Neutrophil (primary cell): Measurements from ENCODE around the gene ZDHHC18.
A peak's percentile ranks its signal among the peaks of the same experiment; 100 is the strongest.

Source experiments
- H3K27ac ChIP-seq: fragments of 200-600 bp; sonication (generic); 2 replicates; pipeline ENCODE4 v1.5.1; 2016; ENCODE audit warnings: mild to moderate bottlenecking, moderate library complexity
- H3K27me3 ChIP-seq: fragments of 200-600 bp; sonication (generic); 2 replicates; pipeline ENCODE4 v1.6.0; 2016; ENCODE audit warnings: mild to moderate bottlenecking
- H3K36me3 ChIP-seq: fragments of 200-600 bp; sonication (generic); 2 replicates; pipeline ENCODE4 v1.5.1; 2017
- H3K4me1 ChIP-seq, 2 experiments: fragments of 200-600 bp in 1 of 2; sonication (generic) in 1 of 2; 1 replicate in 1 of 2; 2 replicates in 1 of 2; pipeline versions ENCODE4 v1.5.1 to v1.6.1; 2013 to 2016; ENCODE audit warnings: low read depth in 1 of 2, low read length in 1 of 2, mild to moderate bottlenecking in 1 of 2, moderate library complexity in 1 of 2; ENCODE audit not compliant: control insufficient read depth in 1 of 2, insufficient read depth in 1 of 2
- H3K4me3 ChIP-seq, 2 experiments: fragments of 200-600 bp in 1 of 2; sonication (generic) in 1 of 2; 1 replicate in 1 of 2; 2 replicates in 1 of 2; pipeline ENCODE4 v1.5.1; 2013 to 2016; ENCODE audit warnings: low read depth in 1 of 2, low read length in 1 of 2, mild to moderate bottlenecking in 1 of 2, moderate library complexity in 1 of 2
- H3K9me3 ChIP-seq: fragments of 200-600 bp; sonication (generic); 2 replicates; pipeline ENCODE4 v1.5.1; 2016
- TF ChIP-seq, protein P1 (sequence below): fragments of 200-600 bp; sonication (generic); IDR thresholded peaks from 2 replicates; pipeline ENCODE4 v1.5.1; 2016; ENCODE audit warnings: antibody characterized with exemption

Gene ZDHHC18

DNA sequence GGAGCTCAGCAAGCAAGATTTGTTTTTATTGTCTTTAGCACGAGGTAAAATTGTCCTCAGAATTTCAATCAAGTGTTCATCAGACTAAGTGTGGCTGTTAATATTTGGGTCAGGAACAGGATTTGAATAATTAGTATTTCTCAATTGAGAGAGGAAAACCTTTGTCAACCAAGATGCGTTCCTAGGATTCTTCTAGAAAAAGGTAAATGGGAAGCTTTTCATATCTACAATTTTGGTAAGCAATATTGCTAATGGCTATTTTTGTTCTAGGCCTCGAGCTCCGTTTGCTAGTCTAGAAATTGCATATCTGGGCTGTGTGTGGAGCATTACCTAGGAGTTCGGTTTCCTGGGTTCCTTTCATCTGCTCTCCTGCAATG is 42.9 kb upstream of the ZDHHC18 start:
- peaks cover 56 to 59% of the 10 kb centered on the region in 2 experiments for H3K4me1 ChIP-seq
- H3K27me3 ChIP-seq, result no peaks in the 10 kb centered on the region
- H3K9me3 ChIP-seq, result no peaks in the 10 kb centered on the region
- H3K36me3 ChIP-seq, result peaks cover 26% of the 10 kb centered on the region
- H3K27ac ChIP-seq, result peak overlapping the region; percentile 99
- H3K4me3 ChIP-seq, result no peak overlapping the region
- TF ChIP-seq, protein P1, sequence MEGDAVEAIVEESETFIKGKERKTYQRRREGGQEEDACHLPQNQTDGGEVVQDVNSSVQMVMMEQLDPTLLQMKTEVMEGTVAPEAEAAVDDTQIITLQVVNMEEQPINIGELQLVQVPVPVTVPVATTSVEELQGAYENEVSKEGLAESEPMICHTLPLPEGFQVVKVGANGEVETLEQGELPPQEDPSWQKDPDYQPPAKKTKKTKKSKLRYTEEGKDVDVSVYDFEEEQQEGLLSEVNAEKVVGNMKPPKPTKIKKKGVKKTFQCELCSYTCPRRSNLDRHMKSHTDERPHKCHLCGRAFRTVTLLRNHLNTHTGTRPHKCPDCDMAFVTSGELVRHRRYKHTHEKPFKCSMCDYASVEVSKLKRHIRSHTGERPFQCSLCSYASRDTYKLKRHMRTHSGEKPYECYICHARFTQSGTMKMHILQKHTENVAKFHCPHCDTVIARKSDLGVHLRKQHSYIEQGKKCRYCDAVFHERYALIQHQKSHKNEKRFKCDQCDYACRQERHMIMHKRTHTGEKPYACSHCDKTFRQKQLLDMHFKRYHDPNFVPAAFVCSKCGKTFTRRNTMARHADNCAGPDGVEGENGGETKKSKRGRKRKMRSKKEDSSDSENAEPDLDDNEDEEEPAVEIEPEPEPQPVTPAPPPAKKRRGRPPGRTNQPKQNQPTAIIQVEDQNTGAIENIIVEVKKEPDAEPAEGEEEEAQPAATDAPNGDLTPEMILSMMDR, result no peak

DNA sequence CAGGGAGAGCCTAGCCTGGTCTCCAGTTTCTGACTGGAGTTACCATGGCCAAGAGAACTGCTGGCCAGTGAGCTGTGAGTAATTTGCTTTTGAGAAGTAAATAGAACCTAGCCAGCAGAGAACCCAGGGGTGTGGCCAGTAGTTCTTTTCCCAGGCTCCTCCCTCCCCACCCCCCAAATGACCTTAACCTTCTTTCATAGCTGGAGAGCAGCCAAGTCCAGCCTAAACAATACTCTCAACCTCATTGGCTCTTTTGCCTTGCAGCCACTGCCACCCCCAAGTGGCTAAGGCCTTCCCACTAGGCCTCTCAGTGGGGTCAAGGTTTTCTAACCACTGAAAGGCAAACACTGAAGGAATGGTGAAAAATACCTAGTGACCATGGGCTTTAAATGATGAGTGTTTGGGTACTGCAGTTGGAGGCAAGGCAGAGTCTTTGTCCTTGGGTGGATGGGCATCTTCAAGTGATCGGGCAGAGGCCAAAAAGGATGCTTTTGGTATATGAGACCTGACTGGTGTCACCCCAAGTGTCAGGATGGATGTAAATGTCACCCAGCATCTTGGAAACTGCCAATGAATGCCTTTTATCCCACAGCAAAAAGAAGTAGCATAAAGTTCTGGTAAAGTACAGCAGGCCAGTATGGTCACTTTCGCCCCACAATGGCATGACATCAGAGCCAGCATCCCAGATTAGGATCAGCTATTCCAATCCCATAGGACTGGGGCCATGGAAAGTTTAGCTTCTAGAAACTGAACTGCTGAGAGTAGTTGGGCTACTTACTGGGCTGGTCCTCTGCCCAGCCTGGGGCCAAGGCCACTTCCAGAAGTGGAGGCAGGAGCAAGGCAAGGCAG is 42.2 kb upstream of the ZDHHC18 start:
- Histone ChIP-seq H3K36me3 (peaks cover 25% of the 10 kb centered on the region), H3K9me3 (no peaks in the 10 kb centered on the region), H3K4me1 (peaks cover 54 to 58% of the 10 kb centered on the region in 2 experiments), H3K27ac (peak overlapping the region; percentile 99), H3K4me3 (no peak overlapping the region), H3K27me3 (no peaks in the 10 kb centered on the region)
- TF ChIP-seq, protein P1, result no peak

DNA sequence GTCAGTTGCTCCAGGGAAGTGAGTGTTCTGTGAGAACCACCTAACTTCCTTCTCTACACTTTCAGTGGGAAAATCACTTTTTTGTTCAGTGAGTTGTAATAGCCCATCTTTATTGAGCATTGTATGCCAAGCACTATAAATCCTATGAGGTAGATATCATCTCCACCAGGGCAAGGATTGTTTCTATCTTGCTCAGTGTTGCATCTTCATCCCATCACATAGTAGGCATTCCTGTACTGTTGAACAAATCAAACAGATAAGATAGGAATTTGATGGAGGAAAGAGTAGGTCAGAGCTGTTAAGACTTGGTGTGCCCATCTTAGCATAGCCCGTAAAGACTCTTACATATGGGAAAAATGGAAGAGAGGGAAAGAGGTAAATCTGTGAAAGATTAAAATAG is 41.6 kb upstream of the ZDHHC18 start:
- Histone ChIP-seq H3K4me3 (no peak overlapping the region), H3K4me1 (peaks cover 49 to 55% of the 10 kb centered on the region in 2 experiments), H3K9me3 (no peaks in the 10 kb centered on the region), H3K27ac (peak overlapping the region; percentile 99), H3K36me3 (peaks cover 19% of the 10 kb centered on the region), H3K27me3 (no peaks in the 10 kb centered on the region)
- TF ChIP-seq, protein P1, result no peak

DNA sequence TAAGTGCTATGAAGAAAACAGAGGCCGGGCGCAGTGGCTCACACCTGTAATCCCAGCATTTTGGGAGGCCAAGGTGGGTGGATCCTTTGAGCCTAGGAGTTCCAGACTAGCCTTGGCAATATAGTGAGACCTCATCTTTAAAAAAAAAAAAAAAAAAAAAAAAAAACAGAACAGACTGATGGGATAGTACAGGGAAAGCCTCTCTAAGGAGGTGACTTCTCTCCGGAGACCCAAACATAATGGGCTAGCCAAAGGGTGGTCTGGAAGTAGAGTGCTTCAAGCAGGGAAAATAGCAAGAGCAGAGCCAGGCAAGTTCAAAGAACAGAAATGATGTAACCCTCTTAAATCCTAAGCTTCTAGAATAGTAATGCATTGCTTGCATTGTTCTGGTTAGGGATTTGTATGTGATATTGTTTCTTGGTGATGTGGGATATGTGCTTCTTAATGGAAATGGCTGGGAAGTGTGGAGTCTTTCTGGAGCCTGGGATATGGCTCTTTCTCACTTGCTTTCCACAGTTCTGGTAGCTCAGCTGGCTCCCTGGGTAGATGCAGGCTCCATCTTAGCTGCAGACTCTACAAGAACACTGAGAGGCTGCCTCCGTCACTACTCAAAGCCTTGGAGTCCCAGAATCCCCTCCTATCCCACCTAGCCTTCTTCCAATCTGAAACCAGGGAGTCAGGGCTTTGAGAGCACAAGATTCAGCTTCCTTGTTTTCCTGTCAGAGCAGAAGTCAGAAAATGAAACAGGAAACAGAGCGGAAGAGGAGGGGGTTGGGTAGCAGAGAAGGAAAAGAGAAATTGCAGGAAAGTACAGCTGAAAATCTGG is 40.7 kb upstream of the ZDHHC18 start:
- H3K4me3 ChIP-seq, result peak overlapping the region; percentile 84 to 95
- TF ChIP-seq, protein P1, result no peak
- H3K27ac ChIP-seq, result peak overlapping the region; percentile 99
- no peaks in the 10 kb centered on the region for H3K27me3 ChIP-seq
- H3K4me1 ChIP-seq, result peaks cover 49 to 59% of the 10 kb centered on the region in 2 experiments
- peaks cover 10% of the 10 kb centered on the region for H3K36me3 ChIP-seq
- H3K9me3 ChIP-seq, result no peaks in the 10 kb centered on the region

DNA sequence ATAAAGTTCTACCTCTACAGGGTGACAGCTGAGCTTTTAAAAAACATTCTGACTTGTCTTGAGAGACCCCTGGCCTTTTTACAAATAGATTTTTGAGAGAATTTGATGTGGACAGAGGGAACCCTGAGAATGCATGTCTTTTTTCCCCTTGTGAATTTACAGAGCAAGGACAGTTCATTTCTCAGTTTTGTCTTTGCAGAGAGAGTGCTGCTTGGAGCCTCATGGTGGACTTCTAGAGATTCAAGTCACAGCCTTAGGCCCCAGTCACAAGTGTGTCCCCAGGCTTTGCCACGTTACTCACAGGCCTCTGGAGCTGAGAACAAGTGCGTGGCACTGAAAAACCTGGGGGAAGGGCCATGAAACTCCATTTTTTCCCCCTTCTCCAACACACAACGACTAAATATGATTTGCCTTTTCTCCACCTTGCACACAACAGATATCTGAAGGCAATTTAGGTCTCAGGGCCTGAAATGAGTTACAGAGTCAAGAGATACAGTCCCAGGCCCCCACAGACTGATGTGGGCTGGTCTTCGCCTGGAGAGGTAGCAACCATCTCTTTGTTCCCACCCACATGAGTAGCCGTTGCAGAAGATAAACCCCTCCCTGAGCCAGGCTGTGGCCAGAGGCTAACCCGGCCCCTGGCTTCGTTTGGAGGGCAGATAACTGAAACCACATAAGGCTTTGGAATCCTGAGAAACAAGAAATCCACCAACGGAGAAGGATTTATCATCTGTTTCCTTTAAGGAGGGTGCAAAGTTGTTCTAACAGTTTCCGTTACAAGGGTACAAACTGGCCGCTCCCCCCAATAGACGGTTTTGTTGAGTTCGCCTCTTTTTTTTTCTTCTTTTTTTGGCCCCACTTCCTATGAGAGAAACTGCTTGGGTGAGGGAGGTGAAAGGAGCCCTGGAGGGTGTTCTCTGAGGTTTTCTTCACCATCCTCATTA is 39.8 kb upstream of the ZDHHC18 start:
- Histone ChIP-seq H3K4me3 (peak overlapping the region; percentile 84 to 95), H3K27me3 (no peaks in the 10 kb centered on the region), H3K36me3 (peaks cover 10% of the 10 kb centered on the region), H3K27ac (peak overlapping the region; percentile 99), H3K4me1 (peaks cover 49 to 65% of the 10 kb centered on the region in 2 experiments), H3K9me3 (no peaks in the 10 kb centered on the region)
- TF ChIP-seq, protein P1, result no peak
